ENCODE data around the gene TBC1D5. TPM values are rescaled to one million over a fixed set of nuclear protein-coding genes. Genes with fewer than 3 reads are reported as not detected.
A peak's percentile ranks its signal among the peaks of the same experiment; 100 is the strongest.
"Not testable (repeated sequence)": the region's sequence is repeated elsewhere in the genome, so short reads cannot be mapped to it uniquely, and the experiment has no call there.

TBC1D5 gene
- total RNA-seq, 1 experiment from 2014 or later: 43.3 TPM

DNA sequence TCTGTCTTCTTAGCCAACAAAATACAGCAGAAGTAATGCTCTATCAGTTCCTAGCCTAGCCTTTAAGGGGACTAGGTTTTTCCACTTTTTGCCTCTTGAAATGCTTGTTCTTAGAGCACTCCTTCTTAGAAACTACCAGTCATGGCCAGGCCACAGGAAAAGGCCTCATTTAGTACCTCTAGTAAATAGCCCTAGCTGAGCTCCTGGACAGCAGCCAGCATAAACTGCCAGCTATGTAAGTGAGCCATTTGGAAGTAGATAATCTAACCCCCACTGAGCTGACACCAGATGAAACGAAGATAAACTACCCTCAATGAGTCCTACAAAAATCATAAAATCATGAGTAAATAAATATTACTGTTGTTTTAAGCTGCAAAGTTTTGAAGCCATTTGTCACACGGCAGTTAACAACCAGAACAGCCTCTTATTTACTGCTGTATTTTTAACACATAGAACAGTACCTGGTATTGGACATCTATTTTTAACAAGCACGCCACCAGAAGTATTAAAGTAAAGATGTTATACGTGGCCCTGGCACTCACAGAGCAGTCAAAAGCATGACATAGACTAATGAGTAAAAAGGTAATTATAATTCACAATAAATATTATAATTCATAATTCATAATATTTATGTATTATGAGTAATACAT lies 12.0 kb downstream of the TBC1D5 start:
- ChIA-PET CTCF (interaction anchor here (0.6 to 1.4 kb wide), 3 partner anchors 21 to 110 kb away, joined by 3 read pairs; no protein-coding TSS in a partner anchor), POLR2A (interaction anchor here (1.3 to 2.2 kb wide), 3 partner anchors 10 to 12 kb away, joined by 4 to 14 read pairs (median 12); partner anchors contain the start of gene TBC1D5)
- peaks cover 27% of the 10 kb centered on the region for H3K36me3 Mint-ChIP-seq (ENCODE audit: insufficient read depth, unreplicated experiment)
- H3K27me3 Mint-ChIP-seq (ENCODE audit: insufficient read depth, unreplicated experiment): no peaks in the 10 kb centered on the region
- BruUV-seq (replicated peaks): no TSS peak
- no peak overlapping the region for H3K4me3 Mint-ChIP-seq (ENCODE audit: unreplicated experiment)
- peaks cover 6% of the 10 kb centered on the region for H3K4me1 Mint-ChIP-seq (ENCODE audit: insufficient read depth, unreplicated experiment)
- DNase-seq (ENCODE audit: unreplicated experiment): peak; percentile 74
- peak overlapping the region; percentile 16 for H3K27ac Mint-ChIP-seq (ENCODE audit: low read depth, unreplicated experiment)
- intact Hi-C loops (cut with micrococcal nuclease): no loop called here
- TF ChIP-seq, protein P1, sequence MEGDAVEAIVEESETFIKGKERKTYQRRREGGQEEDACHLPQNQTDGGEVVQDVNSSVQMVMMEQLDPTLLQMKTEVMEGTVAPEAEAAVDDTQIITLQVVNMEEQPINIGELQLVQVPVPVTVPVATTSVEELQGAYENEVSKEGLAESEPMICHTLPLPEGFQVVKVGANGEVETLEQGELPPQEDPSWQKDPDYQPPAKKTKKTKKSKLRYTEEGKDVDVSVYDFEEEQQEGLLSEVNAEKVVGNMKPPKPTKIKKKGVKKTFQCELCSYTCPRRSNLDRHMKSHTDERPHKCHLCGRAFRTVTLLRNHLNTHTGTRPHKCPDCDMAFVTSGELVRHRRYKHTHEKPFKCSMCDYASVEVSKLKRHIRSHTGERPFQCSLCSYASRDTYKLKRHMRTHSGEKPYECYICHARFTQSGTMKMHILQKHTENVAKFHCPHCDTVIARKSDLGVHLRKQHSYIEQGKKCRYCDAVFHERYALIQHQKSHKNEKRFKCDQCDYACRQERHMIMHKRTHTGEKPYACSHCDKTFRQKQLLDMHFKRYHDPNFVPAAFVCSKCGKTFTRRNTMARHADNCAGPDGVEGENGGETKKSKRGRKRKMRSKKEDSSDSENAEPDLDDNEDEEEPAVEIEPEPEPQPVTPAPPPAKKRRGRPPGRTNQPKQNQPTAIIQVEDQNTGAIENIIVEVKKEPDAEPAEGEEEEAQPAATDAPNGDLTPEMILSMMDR (IDR thresholded peaks at IDR 0.05; ENCODE audit: unreplicated experiment): no peak
- H3K9me3 Mint-ChIP-seq (ENCODE audit: unreplicated experiment): no peaks in the 10 kb centered on the region

DNA sequence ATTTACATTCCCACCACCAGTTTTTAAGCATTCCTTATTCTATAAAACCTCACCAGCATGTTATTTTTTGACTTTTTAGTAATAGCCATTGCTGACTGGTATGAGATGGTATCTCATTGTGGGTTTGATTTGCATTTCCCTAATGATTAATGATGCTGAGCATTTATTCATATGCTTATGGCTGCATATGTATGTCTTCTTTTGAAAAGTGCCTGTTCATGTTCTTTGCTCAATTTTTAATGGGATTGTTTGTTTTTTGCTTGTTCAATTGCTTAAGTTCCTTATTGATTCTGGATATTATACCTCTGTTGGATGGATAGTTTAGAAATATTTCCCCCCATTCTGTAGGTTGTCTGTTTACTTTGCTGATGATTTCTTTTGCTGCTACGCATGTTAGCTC lies 16.1 kb downstream of the TBC1D5 start:
- Mint-ChIP-seq H3K4me1 (ENCODE audit: insufficient read depth, unreplicated experiment) (peaks cover 12% of the 10 kb centered on the region), H3K4me3 (ENCODE audit: unreplicated experiment) (no peak overlapping the region), H3K9me3 (ENCODE audit: unreplicated experiment) (no peaks in the 10 kb centered on the region), H3K27me3 (ENCODE audit: insufficient read depth, unreplicated experiment) (no peaks in the 10 kb centered on the region), H3K36me3 (ENCODE audit: insufficient read depth, unreplicated experiment) (peaks cover 27% of the 10 kb centered on the region), H3K27ac (ENCODE audit: low read depth, unreplicated experiment) (no peak overlapping the region)
- BruUV-seq (replicated peaks): no TSS peak
- intact Hi-C loops (cut with micrococcal nuclease): no loop called here
- POLR2A ChIA-PET: no interaction called here
- CTCF ChIA-PET: interaction anchor here (0.6 to 0.7 kb wide), 2 partner anchors 114 to 312 kb away, joined by 3 to 4 read pairs; no protein-coding TSS in a partner anchor
- TF ChIP-seq, protein P1 (IDR thresholded peaks at IDR 0.05; ENCODE audit: unreplicated experiment): no peak
- no peak for DNase-seq (ENCODE audit: unreplicated experiment)

DNA sequence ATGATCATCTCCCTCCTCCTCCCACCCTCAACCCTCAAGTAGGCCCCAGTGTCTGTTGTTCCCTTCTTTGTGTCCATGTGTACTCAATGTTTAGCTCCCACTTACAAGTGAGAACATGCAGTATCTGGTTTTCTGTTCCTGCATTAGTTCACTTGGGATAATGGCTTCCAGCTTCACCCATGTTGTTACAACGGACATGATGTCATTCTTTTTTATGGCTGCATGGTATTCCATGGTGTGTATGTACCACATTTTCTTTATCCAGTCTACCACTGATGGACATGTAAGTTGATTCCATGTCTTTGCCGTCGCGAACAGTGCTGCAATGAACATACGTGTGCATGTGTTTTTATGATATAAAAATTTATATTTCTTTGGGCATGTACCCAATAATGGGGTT lies 16.6 kb downstream of the TBC1D5 start:
- H3K27ac Mint-ChIP-seq (ENCODE audit: low read depth, unreplicated experiment); CTCF ChIA-PET; H3K27me3 Mint-ChIP-seq (ENCODE audit: insufficient read depth, unreplicated experiment); H3K9me3 Mint-ChIP-seq (ENCODE audit: unreplicated experiment); intact Hi-C loops (cut with micrococcal nuclease); DNase-seq (ENCODE audit: unreplicated experiment); BruUV-seq (replicated peaks); POLR2A ChIA-PET; H3K4me3 Mint-ChIP-seq (ENCODE audit: unreplicated experiment): not testable (repeated sequence)
- H3K4me1 Mint-ChIP-seq (ENCODE audit: insufficient read depth, unreplicated experiment): peaks cover 12% of the 10 kb centered on the region
- H3K36me3 Mint-ChIP-seq (ENCODE audit: insufficient read depth, unreplicated experiment): peaks cover 23% of the 10 kb centered on the region

DNA sequence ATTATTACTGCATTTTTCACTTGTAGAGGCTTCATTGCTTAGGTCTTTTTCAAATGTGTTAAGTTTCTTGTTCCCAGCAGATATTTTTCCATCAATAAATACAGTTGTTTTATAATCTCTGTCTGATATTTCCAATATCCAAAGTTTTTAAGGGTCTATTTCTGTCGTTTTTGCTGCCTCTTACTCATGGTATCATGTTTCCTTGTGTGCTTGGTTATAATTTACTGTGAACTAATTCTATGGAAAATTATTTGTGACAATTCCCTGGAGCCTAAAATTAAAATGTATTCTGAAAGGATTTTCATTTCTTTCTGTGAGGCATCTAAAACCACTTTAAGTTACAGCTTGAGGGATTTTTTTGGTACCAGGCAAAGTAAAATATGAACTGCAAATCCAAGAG lies 17.5 kb downstream of the TBC1D5 start:
- peaks cover 20% of the 10 kb centered on the region for H3K36me3 Mint-ChIP-seq (ENCODE audit: insufficient read depth, unreplicated experiment)
- H3K27ac Mint-ChIP-seq (ENCODE audit: low read depth, unreplicated experiment): no peak overlapping the region
- no peak overlapping the region for H3K4me3 Mint-ChIP-seq (ENCODE audit: unreplicated experiment)
- H3K27me3 Mint-ChIP-seq (ENCODE audit: insufficient read depth, unreplicated experiment): no peaks in the 10 kb centered on the region
- intact Hi-C loops (cut with micrococcal nuclease): no loop called here
- CTCF ChIA-PET: interaction anchor here (0.6 to 0.7 kb wide), 3 partner anchors 116 to 633 kb away, joined by 3 to 4 read pairs (median 3); no protein-coding TSS in a partner anchor
- POLR2A ChIA-PET: no interaction called here
- no peak for DNase-seq (ENCODE audit: unreplicated experiment)
- TF ChIP-seq, protein P1 (IDR thresholded peaks at IDR 0.05; ENCODE audit: unreplicated experiment): no peak
- H3K9me3 Mint-ChIP-seq (ENCODE audit: unreplicated experiment): no peaks in the 10 kb centered on the region
- no TSS peak for BruUV-seq (replicated peaks)
- H3K4me1 Mint-ChIP-seq (ENCODE audit: insufficient read depth, unreplicated experiment): peaks cover 6% of the 10 kb centered on the region
